CD4-positive, alpha-beta T cell treated with Interleukin-17A for 4 hours (primary cell): ENCODE results near the gene PHLPP1.
"Not testable (repeated sequence)": the region's sequence is repeated elsewhere in the genome, so short reads cannot be mapped to it uniquely, and the experiment has no call there.

Experiments
- DNase-seq: peaks from one replicate; pipeline ENCODE4 v3.0.0-alpha.2; 2020; ENCODE audit warnings: mixed read lengths

Gene PHLPP1

DNA sequence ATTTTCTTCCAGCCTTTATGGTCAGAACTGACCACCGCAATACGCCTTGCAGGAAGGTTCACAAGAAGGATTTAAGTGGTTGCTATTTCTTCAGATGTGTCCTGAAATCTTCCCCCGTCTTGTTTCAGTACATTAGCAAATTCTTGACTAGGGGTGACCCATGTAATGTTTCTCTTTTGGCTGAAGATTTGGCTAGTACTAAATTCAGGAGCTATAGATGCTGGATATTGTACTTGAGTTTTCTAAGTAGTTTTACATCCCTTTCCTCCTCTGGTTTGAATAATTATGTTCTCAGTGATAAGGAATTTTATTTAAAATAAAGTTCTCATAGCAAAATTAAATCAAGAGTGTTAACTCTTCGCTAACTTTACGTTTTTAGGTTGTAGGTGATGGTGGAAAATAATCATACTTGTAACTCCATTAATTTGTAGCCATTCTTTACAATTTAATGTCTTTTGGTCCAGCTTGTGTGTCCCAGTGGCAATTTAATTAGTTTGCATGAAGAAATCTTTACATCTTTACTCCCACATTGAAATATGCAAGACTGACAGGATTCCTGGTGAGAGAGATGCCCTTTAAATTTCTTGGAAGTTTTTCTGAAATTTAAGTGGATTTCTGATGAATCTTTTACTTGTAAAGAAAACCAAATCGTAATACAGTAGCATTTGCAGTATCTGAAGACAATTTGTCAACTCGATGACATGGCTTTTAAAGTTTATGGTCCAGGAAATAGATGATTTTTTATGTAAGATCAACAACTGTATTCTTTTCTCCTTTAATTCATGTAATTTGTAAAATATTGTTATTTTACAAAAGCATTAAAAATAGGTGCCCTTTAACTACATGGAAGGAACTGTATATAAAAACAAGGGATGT lies 2.8 kb downstream of the PHLPP1 start:
- no peak for DNase-seq

- DNase-seq, result no peak
These were observed 4.7 kb downstream of the PHLPP1 start for GRCh38 chr18:62720048-62720447.

- no peak for DNase-seq
These were observed 5.6 kb downstream of the PHLPP1 start for GRCh38 chr18:62720766-62721613.

- no peak for DNase-seq
These were observed 6.8 kb downstream of the PHLPP1 start for GRCh38 chr18:62721839-62722795.

- no peak for DNase-seq
These were observed 8.4 kb downstream of the PHLPP1 start for GRCh38 chr18:62723666-62724281.

DNA sequence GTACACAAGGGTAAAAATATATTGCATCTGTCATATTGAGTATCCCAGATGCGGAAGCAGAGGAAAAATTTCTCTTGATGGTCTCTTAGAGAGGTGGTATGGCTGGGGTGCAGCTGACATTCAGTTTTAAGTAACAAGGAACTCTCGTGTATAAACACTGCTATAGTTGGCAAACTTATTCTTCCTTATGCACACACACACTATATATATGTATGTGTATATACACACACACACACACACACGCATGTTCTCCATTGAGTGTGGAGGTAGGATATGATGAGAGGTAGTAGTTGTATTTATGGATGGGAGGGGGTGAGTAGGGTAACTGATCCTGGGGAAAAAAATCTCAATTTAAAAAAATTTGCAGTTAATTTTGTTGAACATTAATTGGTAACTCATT lies 10.6 kb downstream of the PHLPP1 start:
- DNase-seq, result no peak

- DNase-seq, result no peak
These were observed 12.9 kb downstream of the PHLPP1 start for GRCh38 chr18:62728254-62728653.

DNA sequence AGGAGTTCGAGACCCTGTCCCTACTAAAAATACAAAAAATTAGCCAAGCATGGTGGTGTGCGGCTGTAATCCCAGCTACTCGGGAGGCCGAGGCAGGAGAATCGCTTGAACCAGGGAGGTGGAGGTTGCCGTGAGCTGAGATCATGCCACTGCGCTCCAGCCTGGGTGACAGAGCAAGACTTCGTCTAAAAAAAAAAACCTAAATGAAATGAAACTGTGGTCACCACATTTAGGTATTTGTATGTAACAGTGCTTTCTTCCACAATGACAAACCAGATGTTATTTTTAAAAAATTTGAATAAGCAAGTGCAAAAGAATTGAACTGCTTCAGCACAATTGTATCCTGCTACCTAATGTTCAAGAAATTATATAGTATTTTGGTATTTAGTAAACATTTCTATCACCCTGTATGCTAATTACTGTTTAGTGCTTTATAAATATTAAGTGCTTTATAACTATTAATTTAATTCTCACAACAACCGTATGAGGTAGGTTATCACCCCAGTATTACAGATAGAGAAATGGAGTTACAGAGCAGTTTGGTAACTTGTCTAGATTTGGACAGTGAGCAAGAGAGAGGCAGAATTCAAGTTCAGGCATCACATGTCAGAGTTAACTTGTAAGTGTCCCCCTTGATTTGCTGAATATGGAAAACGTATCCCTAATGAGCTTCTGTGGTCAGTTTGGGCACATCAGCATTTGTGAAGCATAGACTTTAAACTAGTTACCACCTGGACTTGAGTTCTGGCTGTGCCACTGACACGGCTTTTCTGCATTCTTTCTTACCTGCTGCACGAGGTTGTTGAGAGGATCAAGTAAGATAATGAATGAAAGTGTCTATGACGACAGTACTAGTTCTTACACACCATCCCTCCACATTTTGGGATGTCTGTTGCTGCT lies 14.4 kb downstream of the PHLPP1 start:
- no peak for DNase-seq

- DNase-seq, result no peak
These were observed 15.6 kb downstream of the PHLPP1 start for GRCh38 chr18:62730941-62731340.

- DNase-seq, result no peak
These were observed 17.3 kb downstream of the PHLPP1 start for GRCh38 chr18:62732617-62733016.

DNA sequence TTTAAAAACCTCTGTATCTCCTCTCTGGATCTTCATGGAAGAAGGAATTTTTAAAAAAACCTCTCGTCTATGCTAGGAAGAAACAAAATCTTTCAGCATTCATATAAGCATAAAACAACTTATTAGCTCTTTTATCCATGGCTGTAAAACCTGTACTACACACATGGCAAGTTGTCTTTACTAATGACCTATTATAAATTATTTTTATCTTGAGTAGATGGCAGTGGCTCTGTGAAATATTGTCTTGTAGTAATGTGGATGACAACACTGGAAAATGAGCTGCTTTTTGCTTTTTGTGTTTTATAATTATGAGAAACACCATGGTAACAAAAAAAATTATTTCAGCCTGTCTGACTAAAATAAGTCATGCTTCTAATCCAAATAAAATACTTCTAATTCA lies 18.9 kb downstream of the PHLPP1 start:
- DNase-seq, result no peak

- DNase-seq, result no peak
These were observed 20.0 kb downstream of the PHLPP1 start for GRCh38 chr18:62735387-62735786.

DNA sequence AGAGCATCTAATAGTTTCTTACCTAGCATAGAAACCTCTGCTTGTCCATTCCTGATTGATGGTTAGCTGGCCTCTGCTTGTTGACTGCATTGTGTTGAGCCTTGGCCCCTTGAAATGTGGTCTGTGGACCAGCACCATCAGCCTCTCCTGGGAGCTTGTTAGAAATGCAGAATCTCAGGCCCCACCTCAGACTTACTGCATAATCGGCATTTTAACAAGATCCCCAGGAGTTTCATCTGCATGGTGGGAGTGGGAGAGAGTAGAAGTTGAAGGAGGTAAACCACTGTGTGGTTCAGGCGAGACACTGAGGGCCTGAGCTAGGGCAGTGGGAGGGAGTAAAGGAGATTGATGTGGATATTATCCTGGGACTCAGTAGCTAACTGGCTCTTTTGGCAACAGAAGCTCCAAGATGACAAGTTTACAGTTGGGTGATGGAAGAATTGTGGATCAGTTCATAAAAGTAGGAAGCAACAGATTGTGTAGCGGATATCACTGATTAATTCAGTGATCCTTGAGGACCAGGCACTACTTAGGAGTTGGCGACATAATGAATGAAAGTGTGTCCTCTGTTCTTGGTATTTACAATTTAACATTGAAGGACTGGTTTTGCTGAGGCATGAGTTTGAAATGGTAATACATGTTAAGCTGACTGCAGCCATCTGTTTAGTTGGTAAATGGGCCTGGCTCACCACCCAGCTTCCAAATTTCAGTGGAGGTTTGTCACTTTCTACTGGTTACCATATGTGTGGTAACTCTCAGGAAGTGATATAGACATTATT lies 20.9 kb downstream of the PHLPP1 start:
- DNase-seq, result no peak

GRCh38 chr18:62737241-62737873 lies 22.0 kb downstream of the PHLPP1 start:
- DNase-seq, result no peak

GRCh38 chr18:62738639-62739038 lies 23.3 kb downstream of the PHLPP1 start:
- no peak for DNase-seq

DNA sequence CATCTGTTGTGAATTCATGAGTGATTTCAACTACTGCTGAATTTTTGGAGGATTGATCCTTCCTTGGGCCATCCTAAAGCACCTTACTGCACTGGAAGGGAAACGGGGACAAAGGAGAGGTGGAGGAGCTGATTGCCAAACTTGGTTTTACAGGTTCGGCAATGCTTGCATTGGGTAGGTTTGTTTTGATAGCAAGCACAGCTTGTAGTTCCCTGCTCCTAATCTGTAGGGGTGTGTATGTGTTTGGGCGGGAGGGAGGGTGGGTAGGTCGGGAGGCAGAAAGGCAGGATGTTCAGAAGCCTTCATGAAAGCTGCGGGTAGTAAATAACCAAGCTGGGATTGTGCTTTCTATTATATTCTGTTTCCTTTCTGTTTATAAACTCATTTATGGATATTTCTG lies 24.6 kb downstream of the PHLPP1 start:
- no peak for DNase-seq

GRCh38 chr18:62740650-62741049 lies 25.3 kb downstream of the PHLPP1 start:
- not testable (repeated sequence) for DNase-seq

DNA sequence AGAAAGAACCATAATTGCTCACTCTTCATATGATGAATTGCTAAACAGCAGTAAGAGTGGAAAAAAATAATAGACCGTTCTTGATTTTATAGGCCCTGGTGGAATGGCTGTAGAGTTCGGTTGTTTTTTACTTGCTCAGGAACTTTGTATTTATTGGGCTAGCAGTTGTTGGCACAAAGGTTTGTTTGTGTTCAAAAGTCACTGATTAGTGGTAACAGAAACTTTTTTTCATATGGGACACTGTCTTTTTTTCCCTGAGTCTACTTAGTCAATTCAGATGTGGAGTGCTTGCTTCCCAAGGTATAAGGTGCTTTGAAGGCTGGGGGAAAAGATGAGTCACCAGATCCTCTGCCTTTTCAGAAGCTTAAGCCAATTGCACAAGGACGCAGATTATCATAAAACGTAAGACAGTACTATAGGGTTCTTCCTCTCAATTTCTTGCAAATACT lies 25.8 kb downstream of the PHLPP1 start:
- no peak for DNase-seq

GRCh38 chr18:62741584-62741983 lies 26.2 kb downstream of the PHLPP1 start:
- no peak for DNase-seq
